SU-DHL-6 (cell line): ENCODE measurements around the gene RHBG.

ENCODE experiments used
- CTCF ChIP-seq: fragments of 200-600 bp; sonication (generic); IDR thresholded peaks from one replicate; pipeline ENCODE4 v1.5.1; 2017; ENCODE audit warnings: antibody characterized with exemption, mild to moderate bottlenecking, low read length, moderate library complexity; ENCODE audit not compliant: insufficient read depth, poor library complexity, severe bottlenecking
- EZH2phosphoT487 ChIP-seq: fragments of 200-600 bp; sonication (generic), shearing (Covaris generic); conservative IDR thresholded peaks from 2 replicates; pipeline ENCODE4 v1.6.1; 2018; ENCODE audit warnings: mild to moderate bottlenecking, antibody characterized with exemption, low read length, moderate library complexity, mixed read lengths

GRCh38 chr1:156382561-156382960 is 13.6 kb downstream of the RHBG start:
- TF ChIP-seq CTCF (no peak), EZH2phosphoT487 (no peak)
